Upper lobe of left lung (tissue), 6 donors: ENCODE results near the gene IL10RB. TPM values are rescaled to one million over a fixed set of nuclear protein-coding genes. Genes with fewer than 3 reads are reported as not detected.
"Not testable (repeated sequence)": the region's sequence is repeated elsewhere in the genome, so short reads cannot be mapped to it uniquely, and the experiment has no call there.

Experiments
- ATAC-seq, 2 donors: fragments of 200-7000 bp; cut with Tn5 transposase; one replicate each; pipeline ENCODE4 v1.9.1; 2022; ENCODE audit warnings: mild to moderate bottlenecking in 2 of 2, moderate library complexity in 2 of 2; ENCODE audit not compliant: low FRiP score in 2 of 2
- DNase-seq, 2 donors: peaks; one replicate each; pipeline ENCODE4 v3.0.0-alpha.2; 2019 to 2020
- H3K27ac ChIP-seq, 4 donors: fragments of 200-600 bp; sonication (generic); one replicate each; pipeline ENCODE4 v1.5.1; 2016 to 2019
- H3K27me3 ChIP-seq, 4 donors: fragments of 200-600 bp; sonication (generic); one replicate each; pipeline ENCODE4 v1.5.1; 2017 to 2019
- H3K36me3 ChIP-seq, 4 donors: fragments of 200-600 bp; sonication (generic); one replicate each; pipeline ENCODE4 v1.5.1; 2016 to 2019
- H3K4me1 ChIP-seq, 4 donors: fragments of 200-600 bp; sonication (generic); one replicate each; pipeline ENCODE4 v1.5.1; 2018 to 2019
- H3K4me3 ChIP-seq, 4 donors: fragments of 200-600 bp; sonication (generic); one replicate each; pipeline ENCODE4 v1.5.1; 2017 to 2019; ENCODE audit warnings: mild to moderate bottlenecking in 2 of 4, moderate library complexity in 1 of 4
- H3K9me3 ChIP-seq, 4 donors: fragments of 200-600 bp; sonication (generic); one replicate each; pipeline ENCODE4 v1.5.1; 2018 to 2019
- CTCF ChIP-seq, 6 experiments: fragments of 450-650 bp in 4 of 6; fragments of 200-600 bp in 2 of 6; sonication (generic) in 2 of 6; IDR thresholded peaks; one replicate each; pipeline ENCODE4 v1.5.1; 2016 to 2019; ENCODE audit warnings: antibody characterized with exemption in 6 of 6
- EP300 ChIP-seq, 4 donors: sonication (generic); formaldehyde crosslinking; IDR thresholded peaks; one replicate each; pipeline ENCODE4 v1.5.1; 2017; ENCODE audit warnings: antibody characterized with exemption in 4 of 4, control low read depth in 2 of 4
- POLR2A ChIP-seq, 4 donors: fragments of 450-650 bp; IDR thresholded peaks; one replicate each; pipeline ENCODE4 v1.5.1; 2016 to 2017; ENCODE audit warnings: antibody characterized with exemption in 4 of 4, mild to moderate bottlenecking in 2 of 4
- POLR2AphosphoS5 ChIP-seq, 2 donors: sonication (generic); formaldehyde crosslinking; IDR thresholded peaks; one replicate each; pipeline ENCODE4 v1.5.1; 2017; ENCODE audit warnings: antibody characterized with exemption in 2 of 2
- WGBS, 2 donors: methylation state at CpG; one replicate each; pipeline ENCODE4 v1.1.5; 2017 to 2018; 5-methylcytosine and 5-hydroxymethylcytosine counted together
- total RNA-seq, 6 donors: library from RNA; depleted of rRNA in 4 of 6; stranded (reverse); fragments of >200 nt in 4 of 6; gene quantifications; one replicate each; pipeline versions ENCODE4 v1.1.0 to v1.2.1, GENCODE V29; 2016 to 2021
- donor health status: DM: no; HTN: no; CAD: no; lungs with moderate emphysema.
- donor health status: DM: no; HTN: yes; CAD: no; lungs with severe emphysema.

IL10RB gene
- total RNA-seq, 6 donors from 2014 or later = 11.5 to 49.2 (median 41.0) TPM

GRCh38 chr21:33249331-33250002 lies 16.7 kb upstream of the IL10RB start:
- no peak for TF ChIP-seq POLR2A (IDR thresholded peaks at IDR 0.05)
- TF ChIP-seq POLR2AphosphoS5 (IDR thresholded peaks at IDR 0.05) = no peak
- TF ChIP-seq EP300 (IDR thresholded peaks at IDR 0.05) = no peak
- no peak for TF ChIP-seq CTCF (IDR thresholded peaks at IDR 0.05)
- no peaks in the 10 kb centered on the region for H3K9me3 ChIP-seq
- peaks cover 16 to 100% (median 77%) of the 10 kb centered on the region in 4 donors for H3K36me3 ChIP-seq
- no peaks in the 10 kb centered on the region for H3K27me3 ChIP-seq
- ATAC-seq (no peak), DNase-seq (no peak)
- H3K4me3 ChIP-seq = no peak overlapping the region
- 86 to 88% methylated on average over 7 of the region's 7 CpGs for WGBS, 2 donors
- no peak overlapping the region for H3K27ac ChIP-seq
- peaks cover 3 to 5% (median 4%) of the 10 kb centered on the region in 4 donors for H3K4me1 ChIP-seq

GRCh38 chr21:33251119-33251518 lies 15.0 kb upstream of the IL10RB start:
- no peaks in the 10 kb centered on the region for H3K9me3 ChIP-seq
- no peaks in the 10 kb centered on the region for H3K27me3 ChIP-seq
- ATAC-seq = no peak
- TF ChIP-seq POLR2A (IDR thresholded peaks at IDR 0.05) (no peak), CTCF (IDR thresholded peaks at IDR 0.05) (no peak), POLR2AphosphoS5 (IDR thresholded peaks at IDR 0.05) (no peak), EP300 (IDR thresholded peaks at IDR 0.05) (no peak)
- H3K4me3 ChIP-seq = no peak overlapping the region
- WGBS, 2 donors = 88 to 94% methylated on average over 2 of the region's 2 CpGs
- no peak for DNase-seq
- no peaks in the 10 kb centered on the region for H3K4me1 ChIP-seq
- no peak overlapping the region for H3K27ac ChIP-seq
- peaks cover 24 to 96% (median 73%) of the 10 kb centered on the region in 4 donors for H3K36me3 ChIP-seq

- H3K4me3 ChIP-seq, H3K4me1 ChIP-seq, H3K27ac ChIP-seq, H3K9me3 ChIP-seq, H3K27me3 ChIP-seq, ATAC-seq, DNase-seq: not testable (repeated sequence)
- H3K36me3 ChIP-seq = peaks cover 10 to 96% (median 68%) of the 10 kb centered on the region in 4 donors
- 85 to 93% methylated on average over 6 of the region's 6 CpGs for WGBS, 2 donors
Measured at GRCh38 chr21:33253382-33253781, 12.8 kb upstream of the IL10RB start.

- Histone ChIP-seq H3K36me3 (peaks cover 7 to 94% (median 58%) of the 10 kb centered on the region in 4 donors), H3K4me3 (no peak overlapping the region), H3K9me3 (no peaks in the 10 kb centered on the region), H3K4me1 (no peaks in the 10 kb centered on the region), H3K27me3 (no peaks in the 10 kb centered on the region), H3K27ac (no peak overlapping the region)
- ATAC-seq = no peak
- WGBS, 2 donors = 93 to 95% methylated on average over 5 of the region's 5 CpGs
- TF ChIP-seq POLR2AphosphoS5 (IDR thresholded peaks at IDR 0.05) (no peak), EP300 (IDR thresholded peaks at IDR 0.05) (no peak), POLR2A (IDR thresholded peaks at IDR 0.05) (no peak), CTCF (IDR thresholded peaks at IDR 0.05) (no peak)
- DNase-seq = no peak
Measured at GRCh38 chr21:33254766-33255165, 11.4 kb upstream of the IL10RB start.

GRCh38 chr21:33255404-33255803 lies 10.8 kb upstream of the IL10RB start:
- no peak overlapping the region for H3K4me3 ChIP-seq
- TF ChIP-seq EP300 (IDR thresholded peaks at IDR 0.05) (no peak), POLR2AphosphoS5 (IDR thresholded peaks at IDR 0.05) (no peak), CTCF (IDR thresholded peaks at IDR 0.05) (no peak), POLR2A (IDR thresholded peaks at IDR 0.05) (no peak)
- ATAC-seq (no peak), DNase-seq (no peak)
- 40 to 58% methylated on average over 1 of the region's 1 CpG for WGBS, 2 donors
- H3K27ac ChIP-seq = no peak overlapping the region
- H3K4me1 ChIP-seq = no peaks in the 10 kb centered on the region
- H3K9me3 ChIP-seq = no peaks in the 10 kb centered on the region
- H3K36me3 ChIP-seq = peaks cover 7 to 94% (median 53%) of the 10 kb centered on the region in 4 donors
- no peaks in the 10 kb centered on the region for H3K27me3 ChIP-seq
